GM12864 (cell line): ENCODE data around the gene FAM162A.
A peak's percentile ranks its signal among the peaks of the same experiment; 100 is the strongest.

Experiments
- DNase-seq: peaks from one replicate; pipeline ENCODE4 v3.0.0-alpha.2; 2011; ENCODE audit warnings: low read depth
- H3K4me3 ChIP-seq: 2 replicates; pipeline ENCODE4 v1.5.1; 2011; ENCODE audit warnings: mild to moderate bottlenecking, low read depth, low read length, control low read depth
- CTCF ChIP-seq: IDR thresholded peaks from 2 replicates; pipeline ENCODE4 v1.5.1; 2011; ENCODE audit warnings: low read depth, mild to moderate bottlenecking, moderate library complexity, low read length, control low read depth, inconsistent platforms; ENCODE audit errors: missing control alignments

FAM162A gene

GRCh38 chr3:122415762-122416654 is 32.0 kb downstream of the FAM162A start, which contains the start of gene WDR5B:
Gene WDR5B (minus strand): TSS chr3:122416062. CDS start chr3:122415528, 534 bp downstream.
- peak; percentile 15 for TF ChIP-seq CTCF
- peak; percentile 98 for DNase-seq
- peak within 1 kb of the TSS; percentile 77 for H3K4me3 ChIP-seq

- no peak for TF ChIP-seq CTCF
- DNase-seq, result no peak
- H3K4me3 ChIP-seq, result peak overlapping the region; percentile 77
These were observed 33.0 kb downstream of the FAM162A start for GRCh38 chr3:122416966-122417365.

GRCh38 chr3:122421101-122421500 is 37.1 kb downstream of the FAM162A start:
- H3K4me3 ChIP-seq, result no peak overlapping the region
- no peak for DNase-seq
- no peak for TF ChIP-seq CTCF

GRCh38 chr3:122421836-122422235 is 37.9 kb downstream of the FAM162A start:
- no peak for TF ChIP-seq CTCF
- no peak for DNase-seq
- H3K4me3 ChIP-seq, result no peak overlapping the region

GRCh38 chr3:122427857-122428471 is 44.0 kb downstream of the FAM162A start:
- DNase-seq, result no peak
- no peak for TF ChIP-seq CTCF
- H3K4me3 ChIP-seq, result no peak overlapping the region

GRCh38 chr3:122430371-122430770 is 46.4 kb downstream of the FAM162A start:
- DNase-seq, result no peak
- no peak overlapping the region for H3K4me3 ChIP-seq
- no peak for TF ChIP-seq CTCF

- no peak for DNase-seq
- no peak overlapping the region for H3K4me3 ChIP-seq
- no peak for TF ChIP-seq CTCF
These were observed 52.0 kb downstream of the FAM162A start for GRCh38 chr3:122435950-122436349.
